Spleen (tissue), 11 donors: ENCODE measurements around the gene MAP3K8. TPM values are rescaled to one million over a fixed set of nuclear protein-coding genes. Genes with fewer than 3 reads are reported as not detected.

Source experiments
- DNase-seq: peaks from one replicate; pipeline ENCODE4 v3.0.0-alpha.2; 2020
- H3K27ac ChIP-seq, 8 donors: fragments of 200-600 bp; sonication (generic) in 7 of 8; 1 replicate in 4 of 8; 2 replicates in 4 of 8; pipeline versions ENCODE4 v1.5.0 to v1.8.0; 2016 to 2021; ENCODE audit warnings: inconsistent platforms in 4 of 8, mild to moderate bottlenecking in 4 of 8, moderate library complexity in 1 of 8
- H3K27me3 ChIP-seq, 7 donors: fragments of 200-600 bp; sonication (generic) in 6 of 7; replicated peaks in 1 of 7; 1 replicate in 4 of 7; 2 replicates in 3 of 7; pipeline versions ENCODE4 v1.5.0 to v1.8.0; 2016 to 2021; ENCODE audit warnings: inconsistent platforms in 3 of 7, mild to moderate bottlenecking in 1 of 7
- H3K36me3 ChIP-seq, 6 donors: fragments of 200-600 bp; sonication (generic) in 5 of 6; 1 replicate in 4 of 6; 2 replicates in 2 of 6; pipeline versions ENCODE4 v1.5.0 to v1.8.0; 2016 to 2021; ENCODE audit warnings: inconsistent platforms in 2 of 6
- H3K4me1 ChIP-seq, 6 donors: fragments of 200-600 bp; sonication (generic) in 5 of 6; 1 replicate in 3 of 6; 2 replicates in 3 of 6; pipeline versions ENCODE4 v1.5.0 to v1.8.0; 2016 to 2021; ENCODE audit warnings: inconsistent platforms in 3 of 6
- H3K4me3 ChIP-seq, 8 donors: fragments of 200-600 bp; sonication (generic) in 7 of 8; 1 replicate in 4 of 8; 2 replicates in 4 of 8; pipeline versions ENCODE4 v1.5.0 to v1.8.0; 2016 to 2021; ENCODE audit warnings: inconsistent platforms in 4 of 8, mild to moderate bottlenecking in 4 of 8, moderate library complexity in 2 of 8
- H3K9me3 ChIP-seq, 8 donors: fragments of 200-600 bp; sonication (generic) in 7 of 8; 1 replicate in 4 of 8; 2 replicates in 4 of 8; pipeline versions ENCODE4 v1.5.0 to v1.8.0; 2016 to 2021; ENCODE audit warnings: inconsistent platforms in 4 of 8
- CTCF ChIP-seq, 11 experiments: fragments of 200-600 bp in 7 of 11; fragments of 450-650 bp in 4 of 11; sonication (generic) in 4 of 11; IDR thresholded peaks in 8 of 11; conservative IDR thresholded peaks in 3 of 11; 1 replicate in 7 of 11; 2 replicates in 4 of 11; pipeline versions ENCODE4 v1.4.0 to v1.8.0; 2016 to 2021; ENCODE audit warnings: antibody characterized with exemption in 11 of 11, inconsistent platforms in 4 of 11, mild to moderate bottlenecking in 1 of 11
- POLR2A ChIP-seq, 3 donors: fragments of 450-650 bp; IDR thresholded peaks; one replicate each; pipeline ENCODE4 v1.5.1; 2017; ENCODE audit warnings: antibody characterized with exemption in 3 of 3, mild to moderate bottlenecking in 1 of 3
- POLR2AphosphoS5 ChIP-seq, 3 donors: sonication (generic); formaldehyde crosslinking; IDR thresholded peaks; one replicate each; pipeline ENCODE4 v1.5.1; 2017; ENCODE audit warnings: antibody characterized with exemption in 3 of 3
- WGBS, 5 donors: extraction: QIAGEN DNeasy Blood & Tissue Kit in 3 of 5; methylation state at CpG; one replicate each; pipeline versions ENCODE4 v1.1.5 to v1.1.7; 2013 to 2018; 5-methylcytosine and 5-hydroxymethylcytosine counted together
- intact Hi-C: fragments of 100-400 bp; cut with DNase I; formaldehyde crosslinking; loops from one replicate; pipeline ENCODE4 v1.15.0; 2023; ENCODE audit warnings: low total_unique reads
- polyA plus RNA-seq, 3 donors: library from polyadenylated mRNA; stranded (reverse); fragments of 200-250 nt; gene quantifications; one replicate each; pipeline ENCODE4 v1.2.1, GENCODE V29; 2013
- total RNA-seq, 7 donors: library from RNA; depleted of rRNA in 3 of 7; stranded (reverse); fragments of >200 nt in 3 of 7; fragmentation: NEBNext Ultra II Directional in 4 of 7; extraction: Animal tissue kit (Norgen Biotek cat#: 25700) in 4 of 7; gene quantifications; one replicate each; pipeline versions ENCODE4 v1.1.0 to v1.2.1, GENCODE V29; 2016 to 2021
- donor health status: healthy with polysubstance abuse.
- donor health status: DM: no; HTN: no; CAD: no; lungs with moderate emphysema.
- donor health status: DM: no; HTN: no; CAD: no.
- donor health status: Bipolar disorder and iron deficiency.
- donor health status: healthy.
- donor health status: DM: no; HTN: no; CAD: no.
- donor health status: DM: yes; HTN: yes; CAD: no.

MAP3K8 gene
- total and polyA plus RNA-seq, 10 donors = 24.8 to 84.3 (median 60.2) TPM

DNA sequence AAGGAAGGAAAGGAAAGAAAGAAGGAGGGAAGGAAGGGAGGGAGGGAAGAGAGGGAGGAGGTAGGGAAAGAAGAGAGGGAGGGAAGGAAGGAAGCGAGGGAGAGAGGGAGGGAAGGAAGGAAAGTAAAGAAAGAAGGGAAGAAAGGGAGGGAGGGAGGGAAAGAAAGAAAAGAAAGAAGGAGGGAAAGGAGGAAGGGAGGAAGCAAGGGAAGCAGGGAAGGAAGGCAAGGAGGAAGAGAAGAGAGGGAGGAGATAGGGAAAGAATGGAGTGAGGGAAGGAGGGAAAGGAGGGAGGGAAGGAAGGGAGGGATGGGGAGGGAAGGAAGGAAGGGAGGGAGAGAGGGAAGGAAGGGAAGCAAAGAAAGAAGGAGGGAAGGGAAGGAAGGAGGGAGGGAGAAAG is 65.8 kb downstream of the MAP3K8 start:
- Histone ChIP-seq H3K9me3 (no peaks in the 10 kb centered on the region), H3K36me3 (no peaks in the 10 kb centered on the region), H3K4me3 (no peak overlapping the region), H3K27me3 (no peaks in the 10 kb centered on the region), H3K4me1 (peaks cover 16 to 91% (median 53%) of the 10 kb centered on the region in 6 donors), H3K27ac (peak overlapping the region in 4 of 8 donors; percentile 4 to 88 (median 18))
- DNase-seq = no peak
- no peak for TF ChIP-seq POLR2AphosphoS5 (IDR thresholded peaks at IDR 0.05)
- TF ChIP-seq CTCF (IDR thresholded peaks at IDR 0.05 in 8 of 11, conservative IDR thresholded peaks at IDR 0.05 in 3 of 11) = no peak
- TF ChIP-seq POLR2A (IDR thresholded peaks at IDR 0.05) = no peak
- WGBS, 5 donors = 79 to 97% (median 86%) methylated on average over 1 of the region's 1 CpG
- intact Hi-C loops = no loop called here

DNA sequence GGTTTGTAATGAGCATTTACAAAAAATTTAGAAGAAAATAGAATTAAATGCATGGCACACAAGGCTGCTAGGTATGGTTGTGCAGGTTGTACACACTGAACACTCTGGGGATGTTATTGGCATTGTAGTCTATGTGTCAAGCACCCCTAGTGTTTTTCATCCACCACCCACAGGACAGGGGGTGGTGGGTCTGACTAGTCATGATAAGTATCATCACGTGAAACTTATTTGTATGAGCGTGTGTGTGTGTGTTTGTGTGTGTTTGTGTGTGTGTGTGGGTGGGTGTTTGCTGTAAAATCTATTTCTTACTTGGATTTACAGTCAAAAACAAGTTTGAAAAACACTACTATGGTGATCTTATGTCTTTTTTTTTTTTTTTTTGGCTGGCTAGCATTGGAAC is 66.5 kb downstream of the MAP3K8 start:
- Histone ChIP-seq H3K4me3 (no peak overlapping the region), H3K36me3 (no peaks in the 10 kb centered on the region), H3K4me1 (peaks cover 13 to 91% (median 57%) of the 10 kb centered on the region in 6 donors), H3K9me3 (no peaks in the 10 kb centered on the region), H3K27ac (peak overlapping the region in 4 of 8 donors; percentile 77 to 88 (median 84)), H3K27me3 (no peaks in the 10 kb centered on the region)
- WGBS, 5 donors = 86 to 96% (median 95%) methylated on average over 2 of the region's 2 CpGs
- DNase-seq = no peak
- intact Hi-C loops = no loop called here
- TF ChIP-seq POLR2AphosphoS5 (IDR thresholded peaks at IDR 0.05) (no peak), POLR2A (IDR thresholded peaks at IDR 0.05) (no peak), CTCF (IDR thresholded peaks at IDR 0.05 in 8 of 11, conservative IDR thresholded peaks at IDR 0.05 in 3 of 11) (no peak)

- no peak for DNase-seq
- Histone ChIP-seq H3K27ac (peak overlapping the region in 5 of 8 donors; percentile 75 to 88 (median 84)), H3K9me3 (no peaks in the 10 kb centered on the region), H3K36me3 (no peaks in the 10 kb centered on the region), H3K4me3 (no peak overlapping the region), H3K4me1 (peaks cover 13 to 91% (median 61%) of the 10 kb centered on the region in 6 donors), H3K27me3 (no peaks in the 10 kb centered on the region)
- WGBS, 5 donors = 58 to 78% (median 64%) methylated on average over 3 of the region's 3 CpGs
- intact Hi-C loops = no loop called here
- TF ChIP-seq POLR2AphosphoS5 (IDR thresholded peaks at IDR 0.05) (no peak), CTCF (IDR thresholded peaks at IDR 0.05 in 8 of 11, conservative IDR thresholded peaks at IDR 0.05 in 3 of 11) (no peak), POLR2A (IDR thresholded peaks at IDR 0.05) (no peak)
Measured at GRCh38 chr10:30500963-30501504, 67.0 kb downstream of the MAP3K8 start.

- Histone ChIP-seq H3K4me3 (peak overlapping the region in 1 of 8 donors; percentile 40), H3K36me3 (no peaks in the 10 kb centered on the region), H3K4me1 (peaks cover 9 to 91% (median 58%) of the 10 kb centered on the region in 6 donors), H3K27ac (peak overlapping the region; percentile 31 to 88 (median 76)), H3K27me3 (no peaks in the 10 kb centered on the region), H3K9me3 (no peaks in the 10 kb centered on the region)
- TF ChIP-seq POLR2A (IDR thresholded peaks at IDR 0.05) = no peak
- TF ChIP-seq CTCF (IDR thresholded peaks at IDR 0.05 in 8 of 11, conservative IDR thresholded peaks at IDR 0.05 in 3 of 11) = no peak
- TF ChIP-seq POLR2AphosphoS5 (IDR thresholded peaks at IDR 0.05) = peak in 2 of 3 donors; percentile 42 to 78
- intact Hi-C loops = no loop called here
- DNase-seq = peak; percentile 87
- WGBS, 5 donors = 31 to 43% (median 37%) methylated on average over 11 of the region's 11 CpGs
Measured at GRCh38 chr10:30502266-30503060, 68.5 kb downstream of the MAP3K8 start.
